Right renal pelvis (tissue), 4 donors: ENCODE measurements around the gene MAD2L1. TPM values are rescaled to one million over a fixed set of nuclear protein-coding genes. Genes with fewer than 3 reads are reported as not detected.

Experiments
- DNase-seq, 4 donors: peaks; one replicate each; pipeline ENCODE4 v3.0.0-alpha.2; 2013; ENCODE audit warnings: low read depth in 4 of 4, low spot score in 3 of 4, missing footprints in 1 of 4
- polyA plus RNA-seq, 4 donors: library from polyadenylated mRNA; unstranded; fragments of 120-200 nt; gene quantifications; one replicate each; pipeline ENCODE4 v1.2.1, GENCODE V29; 2013; ENCODE audit not compliant: insufficient read length in 4 of 4

MAD2L1 gene
- polyA plus RNA-seq, 4 donors: 51.2 to 59.3 (median 54.7) TPM

DNA sequence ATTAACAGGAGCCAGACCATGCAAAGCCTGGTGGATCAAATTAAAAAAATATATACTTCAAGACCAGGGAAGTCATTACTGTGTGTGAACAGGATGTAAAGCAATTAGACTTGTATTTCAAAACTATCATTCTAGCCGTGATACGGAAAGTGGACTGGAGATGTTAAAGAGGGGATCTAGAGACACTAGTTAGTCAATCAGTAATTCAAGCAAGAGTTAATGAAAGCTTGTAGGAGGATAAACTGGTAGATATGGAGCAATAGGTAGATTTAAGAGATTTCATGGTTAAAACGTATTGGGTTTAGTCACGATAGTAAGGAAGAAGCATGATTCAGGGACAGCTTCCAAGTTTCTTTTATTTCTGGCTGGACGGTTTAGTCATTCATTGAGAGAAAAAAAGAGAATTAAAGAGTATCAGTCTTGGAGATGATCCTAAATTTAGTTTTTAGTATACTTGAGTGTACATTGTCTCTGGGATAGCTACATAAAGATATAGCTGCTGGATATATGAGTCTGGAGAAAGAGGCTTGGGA, 3.9 kb downstream of the MAD2L1 start:
- no peak for DNase-seq

DNA sequence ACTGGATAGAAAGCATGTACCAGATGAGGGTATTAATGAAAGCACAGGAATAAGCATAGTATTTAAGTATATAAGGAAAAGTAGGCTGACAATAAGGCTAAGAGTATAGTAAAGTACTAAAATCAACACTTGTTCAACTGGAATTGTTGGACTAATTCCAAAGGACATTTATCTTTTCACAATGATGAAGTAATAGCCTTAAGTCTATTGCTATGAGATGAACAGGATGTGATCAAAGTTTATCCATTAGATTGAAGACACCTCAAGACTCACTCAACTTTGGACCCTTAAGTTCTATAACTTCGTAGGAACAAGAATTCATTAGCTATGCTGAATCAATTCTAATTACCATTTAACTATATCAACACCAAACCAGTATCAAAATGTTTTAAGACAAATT, 7.6 kb downstream of the MAD2L1 start:
- DNase-seq: no peak

DNA sequence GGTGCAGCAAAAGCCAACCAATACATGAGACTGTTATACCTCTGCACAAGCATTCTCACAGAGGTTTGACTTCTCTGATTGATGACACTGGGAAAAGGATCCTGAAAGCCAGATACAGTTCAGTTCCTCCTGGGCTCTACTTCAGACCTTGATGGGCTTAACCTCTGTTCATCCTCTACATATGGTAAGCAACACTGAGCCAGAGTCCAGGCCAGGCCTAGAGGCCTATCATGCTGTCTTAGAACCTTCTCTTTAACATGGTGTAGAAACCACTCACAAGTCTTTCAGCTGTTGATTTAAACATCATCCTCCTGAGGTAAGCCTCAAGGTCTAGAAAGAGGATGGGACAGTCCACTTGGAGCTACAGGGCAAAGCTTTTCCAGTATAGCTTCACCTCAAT, 9.2 kb downstream of the MAD2L1 start:
- no peak for DNase-seq

DNA sequence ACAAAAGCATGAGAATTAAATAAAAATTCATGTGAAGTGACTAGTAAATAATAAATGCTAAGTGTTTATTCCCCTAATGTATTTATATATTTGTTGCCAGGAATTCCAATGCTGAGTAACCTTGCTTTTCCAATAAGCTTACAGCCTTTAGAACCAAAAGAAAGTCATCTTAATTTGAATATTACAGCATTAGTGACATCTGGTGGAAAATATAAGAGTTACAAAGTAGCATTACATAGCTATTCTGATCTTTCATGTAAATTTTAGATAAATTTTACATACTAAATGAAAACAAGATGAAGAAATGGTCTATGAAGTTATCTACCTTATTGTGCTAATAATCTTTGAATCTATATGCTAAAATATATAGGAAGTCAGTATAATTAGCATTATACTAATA, 10.4 kb downstream of the MAD2L1 start:
- no peak for DNase-seq

DNA sequence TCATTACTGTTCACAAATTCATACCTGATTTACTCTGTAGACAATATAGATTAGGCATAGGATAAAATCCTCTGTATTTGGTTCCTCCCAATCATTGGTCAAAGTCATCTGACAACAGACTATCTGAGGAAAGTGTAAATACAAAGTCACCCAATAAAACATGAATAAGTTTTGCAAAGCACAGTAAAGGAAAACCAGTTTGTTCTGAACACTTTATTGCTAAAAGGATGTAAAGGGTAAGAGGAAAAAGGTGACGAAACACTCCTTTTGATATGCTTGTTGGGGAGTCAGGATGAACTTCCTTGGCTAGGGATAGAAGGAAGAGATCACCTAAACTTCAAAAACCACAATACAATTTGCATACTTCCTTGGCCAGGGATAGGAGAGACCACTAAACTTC, 10.9 kb downstream of the MAD2L1 start:
- DNase-seq: no peak

DNA sequence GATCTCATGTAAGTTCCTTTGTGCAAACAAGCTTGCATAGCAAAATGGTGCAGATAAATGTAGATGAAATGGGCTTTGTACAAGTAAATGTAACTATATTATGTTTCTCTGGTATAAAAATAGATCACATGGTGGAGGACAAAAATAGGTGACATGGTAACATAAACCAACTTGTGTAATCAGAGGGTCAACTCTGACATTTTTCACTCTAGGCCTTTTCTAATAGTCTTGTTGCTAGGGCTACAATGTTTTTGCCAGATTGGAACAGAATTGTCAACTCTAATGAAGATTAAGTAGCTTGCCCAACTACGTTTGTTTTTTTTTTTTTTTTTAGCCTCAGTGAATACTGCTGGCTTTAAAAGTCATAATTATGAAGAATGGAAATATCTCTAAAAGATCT, 11.5 kb downstream of the MAD2L1 start:
- DNase-seq: no peak

DNA sequence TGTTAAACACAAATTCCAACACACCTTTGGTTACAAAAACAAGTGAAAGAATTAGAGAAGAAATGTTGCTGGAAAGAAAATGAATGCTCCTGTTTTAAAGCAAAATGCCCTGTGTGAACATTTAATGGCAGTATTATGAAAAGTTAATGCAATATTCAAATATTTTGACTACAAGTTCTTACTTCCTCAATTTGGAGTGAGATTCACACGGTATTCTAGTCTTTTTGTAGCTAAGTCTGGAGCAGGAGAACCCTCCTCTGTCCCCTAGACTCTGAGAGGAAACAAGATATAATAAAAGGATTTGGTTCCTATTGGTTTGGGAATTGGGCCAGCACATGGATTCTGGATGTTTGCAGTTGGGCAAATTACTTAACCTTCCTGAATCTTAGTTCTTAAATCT, 12.7 kb downstream of the MAD2L1 start:
- no peak for DNase-seq

DNA sequence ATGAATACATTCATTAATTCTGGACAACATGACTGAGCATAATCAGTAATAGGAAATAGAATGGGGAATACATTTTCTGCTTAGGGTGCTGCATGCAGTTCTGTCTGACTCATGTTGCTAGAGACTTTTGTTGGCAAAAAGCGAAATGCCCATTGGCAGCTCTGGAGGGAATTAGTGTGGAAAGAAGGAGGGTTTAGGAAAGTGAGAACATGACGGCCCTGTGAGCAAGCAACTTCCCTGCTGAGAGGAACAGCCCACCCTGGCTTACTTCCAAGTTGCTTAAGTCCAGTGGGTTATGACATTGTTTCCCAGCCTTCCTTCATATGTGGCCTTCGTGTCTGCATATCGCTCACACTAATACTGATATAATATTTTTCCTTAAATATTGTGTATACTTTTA, 13.8 kb downstream of the MAD2L1 start:
- no peak for DNase-seq

DNA sequence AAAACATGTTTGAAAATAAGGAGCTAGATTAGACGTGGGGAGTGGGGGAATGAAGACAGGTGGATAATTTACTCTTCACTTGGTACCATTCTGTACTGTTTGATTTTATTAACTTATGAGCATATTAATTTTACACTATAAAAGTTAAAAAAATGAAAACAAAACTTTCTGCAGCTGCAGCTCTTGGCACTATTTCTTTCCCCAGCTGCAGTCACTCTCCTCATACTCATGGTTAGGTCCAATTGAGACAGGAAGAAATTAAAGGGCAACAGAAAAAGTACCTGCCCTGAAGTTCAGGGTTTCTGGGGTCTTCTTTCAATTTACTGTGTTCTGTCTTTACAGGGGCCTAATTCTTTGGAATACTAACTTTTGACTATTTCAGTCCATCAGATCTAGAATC, 15.4 kb downstream of the MAD2L1 start:
- DNase-seq: no peak

DNA sequence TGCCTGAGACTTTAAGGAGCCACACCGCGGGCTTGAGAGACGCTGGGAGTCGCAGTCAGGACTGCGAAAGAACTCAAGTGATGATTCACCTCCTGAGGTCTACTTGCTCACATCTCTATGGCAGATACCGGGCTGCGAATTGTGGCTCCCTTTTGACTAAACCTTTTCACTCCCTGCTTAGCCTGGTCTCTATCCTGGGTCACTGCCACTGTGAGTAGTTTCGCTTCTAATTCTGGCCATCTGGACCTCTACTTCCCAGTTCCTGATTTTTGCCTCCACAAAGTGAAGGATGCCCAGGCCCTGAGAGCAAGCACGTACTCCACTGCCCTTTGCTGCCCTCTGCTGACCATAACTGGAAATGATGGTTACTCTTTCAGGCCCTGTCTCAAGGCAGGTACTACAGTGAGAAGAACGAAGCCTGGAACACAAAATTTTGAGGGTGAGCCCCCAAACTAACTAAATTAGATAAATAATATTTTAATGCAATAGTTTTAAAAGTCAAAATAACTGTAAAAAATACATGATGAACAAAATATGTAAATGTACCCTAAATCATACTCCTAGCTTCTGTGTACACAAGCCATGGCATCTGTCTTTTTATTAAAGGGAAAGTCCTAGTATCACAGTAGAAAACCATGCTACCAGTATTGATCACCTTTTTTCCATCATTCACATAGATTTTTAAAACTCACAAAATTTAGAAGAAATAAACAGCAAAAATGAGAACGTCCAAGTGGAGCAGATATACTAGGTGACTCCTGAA, 16.7 kb downstream of the MAD2L1 start:
- DNase-seq: peak; percentile 69 to 81 (median 76)

DNA sequence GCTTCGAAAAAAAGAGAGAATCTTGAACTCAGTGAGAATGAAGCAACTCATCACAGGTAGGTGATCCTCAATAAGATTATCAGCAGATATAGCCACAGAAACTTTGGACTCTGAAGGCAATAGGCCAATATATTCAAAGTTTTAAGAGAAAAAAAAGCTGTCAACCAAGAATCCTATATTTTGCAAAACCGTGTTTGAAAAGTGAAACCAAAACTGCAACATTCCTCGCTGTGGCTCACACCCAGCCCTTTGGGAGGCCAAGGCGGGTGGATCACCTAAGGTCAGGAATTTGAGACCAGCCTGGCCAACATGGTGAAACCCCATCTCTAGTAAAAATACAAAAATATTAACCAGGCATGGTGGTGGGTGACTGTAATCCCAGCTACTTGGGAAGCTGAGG, 22.8 kb downstream of the MAD2L1 start:
- DNase-seq: no peak

DNA sequence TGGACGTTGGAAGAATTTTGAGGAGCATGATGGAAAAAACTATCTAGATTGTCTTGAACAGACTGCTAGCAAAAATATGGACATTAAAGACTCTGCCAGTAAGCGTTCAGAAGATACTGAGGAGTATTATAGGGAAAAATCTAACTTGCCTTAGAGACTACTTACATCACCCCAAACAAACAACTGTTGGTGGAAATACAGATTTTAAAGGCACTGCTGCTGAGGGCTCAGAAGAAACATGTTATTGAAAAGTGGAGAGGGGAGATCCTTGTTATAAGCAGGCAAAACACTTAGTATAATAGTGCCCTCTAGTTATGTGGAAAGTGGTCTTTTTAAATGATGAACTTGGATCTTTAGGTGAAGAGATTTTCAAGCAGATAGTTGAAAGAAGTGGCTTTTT, 29.2 kb downstream of the MAD2L1 start:
- no peak for DNase-seq

DNA sequence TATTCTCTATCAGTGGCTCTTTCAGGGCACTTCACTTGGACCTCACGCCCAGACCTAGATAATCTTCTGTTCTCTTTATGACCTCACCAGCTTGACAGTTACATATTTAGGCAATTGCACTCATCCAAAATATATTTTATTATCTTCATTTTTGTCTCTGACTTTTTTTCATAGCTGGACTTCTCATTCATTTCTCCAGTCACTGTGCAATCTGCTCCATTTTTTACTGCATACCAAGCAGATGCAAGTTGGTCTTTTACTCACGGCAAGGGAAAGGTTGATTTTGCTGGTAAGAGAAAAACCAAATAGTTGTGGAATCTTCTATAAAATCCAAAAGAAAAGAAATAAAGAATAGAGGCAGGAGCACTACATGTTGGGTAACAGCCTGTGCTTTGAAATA, 31.7 kb downstream of the MAD2L1 start:
- DNase-seq: no peak

DNA sequence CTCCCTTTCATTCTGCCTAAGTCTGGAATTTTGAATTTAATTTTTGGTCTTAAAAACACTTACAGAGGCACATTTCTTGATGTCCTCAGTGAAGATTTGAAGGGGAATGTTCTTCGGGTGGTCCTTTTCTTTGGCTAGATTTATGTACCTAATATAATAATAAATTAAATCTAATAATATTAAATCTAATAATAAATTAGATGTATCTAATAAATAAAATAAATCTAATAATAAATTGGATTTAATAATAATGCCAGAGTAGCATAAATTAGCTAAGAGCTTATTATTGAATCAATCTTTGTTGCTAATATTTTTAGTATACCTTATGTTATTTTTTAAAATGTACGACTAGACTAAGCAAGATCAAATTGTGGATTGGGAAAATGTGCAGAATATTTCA, 39.8 kb downstream of the MAD2L1 start:
- DNase-seq: no peak

DNA sequence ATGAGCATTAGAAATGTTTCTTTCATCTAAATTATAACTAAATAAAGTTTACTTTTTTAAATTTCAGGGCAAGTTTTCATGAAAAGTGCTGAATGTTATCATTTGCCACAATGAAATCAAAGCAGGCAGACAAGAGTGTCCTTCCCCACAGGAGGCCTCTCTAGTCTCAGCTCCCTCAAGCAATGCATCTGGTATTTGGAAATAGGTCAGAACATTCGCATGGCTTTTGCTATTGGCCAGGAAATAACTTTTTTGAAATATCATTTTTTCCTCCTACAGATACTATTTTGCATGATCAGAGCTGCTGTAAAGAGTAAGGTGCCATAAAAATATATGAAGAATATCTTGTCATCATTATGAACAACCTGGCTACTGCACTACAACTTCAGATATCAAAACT, 41.1 kb downstream of the MAD2L1 start:
- no peak for DNase-seq

DNA sequence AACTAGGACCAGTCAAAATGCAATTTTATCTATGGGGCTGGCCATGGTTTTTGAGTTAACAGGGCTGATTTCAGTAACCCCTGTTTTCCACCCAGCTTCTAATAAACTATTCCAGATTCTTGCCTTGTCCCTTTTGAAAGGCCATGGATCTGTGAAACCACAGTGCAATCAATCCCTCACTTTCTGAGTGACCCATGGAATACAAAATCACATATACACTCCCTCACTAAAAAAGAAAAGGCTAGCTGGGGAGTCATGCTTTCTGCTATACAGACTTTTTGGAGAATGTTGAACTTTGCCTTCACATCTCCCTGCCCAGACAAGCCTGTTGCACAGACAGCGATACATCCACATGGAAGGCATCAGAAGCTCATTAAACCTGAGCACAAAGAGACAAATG, 47.9 kb downstream of the MAD2L1 start:
- no peak for DNase-seq

DNA sequence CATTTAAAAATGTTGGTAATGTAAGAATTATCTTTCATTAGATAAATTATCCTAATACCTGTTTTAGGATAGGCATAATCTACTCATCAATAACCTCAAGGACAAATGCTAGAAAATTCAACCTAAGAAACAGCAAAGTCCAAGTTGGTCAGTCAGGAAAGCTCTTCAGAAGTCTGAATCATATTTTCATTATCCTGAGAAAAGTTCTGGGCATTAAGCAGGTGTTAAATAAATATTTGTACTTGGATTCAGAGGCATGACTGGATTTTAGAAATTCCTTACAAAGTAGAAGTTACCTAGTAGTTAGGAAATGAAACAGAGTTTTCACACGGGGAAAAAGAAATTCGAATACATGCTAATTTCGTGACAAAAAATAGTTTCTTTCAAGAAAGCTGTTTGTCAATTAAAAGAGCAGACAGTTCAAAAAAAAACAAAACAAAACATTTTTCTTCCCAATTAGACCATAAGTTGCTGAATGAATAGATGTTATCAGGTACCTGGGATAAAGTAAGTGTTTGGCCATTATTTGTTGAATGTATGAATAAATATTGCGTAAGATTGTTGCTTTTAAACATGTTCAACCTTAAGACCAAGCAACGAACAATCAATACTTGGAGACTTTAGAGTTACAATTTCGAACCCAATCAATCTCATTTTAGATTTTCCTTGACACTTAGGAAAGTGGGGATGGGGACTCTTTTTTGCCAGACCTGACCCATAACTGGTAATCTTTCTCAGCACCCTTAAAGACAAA, 48.5 kb downstream of the MAD2L1 start:
- DNase-seq: no peak

DNA sequence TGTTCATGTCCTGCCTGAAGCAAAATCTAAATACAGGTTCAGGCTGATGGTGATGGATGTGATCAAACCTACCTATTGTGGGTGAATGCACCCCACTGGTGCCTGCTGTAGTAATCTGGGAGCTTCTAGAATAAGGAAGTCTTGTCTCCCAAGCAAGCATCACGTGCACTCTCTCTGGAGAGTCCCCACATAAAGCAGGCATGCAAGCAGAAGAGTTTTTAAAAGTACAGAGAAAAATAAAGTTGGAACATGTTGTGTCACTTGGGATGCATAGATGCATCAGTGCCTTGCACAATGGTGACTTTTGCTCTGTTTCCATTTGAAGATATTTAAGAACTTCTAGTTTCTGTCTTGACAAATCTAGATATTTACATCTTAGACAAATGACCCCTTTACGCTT, 54.9 kb downstream of the MAD2L1 start:
- DNase-seq: no peak

DNA sequence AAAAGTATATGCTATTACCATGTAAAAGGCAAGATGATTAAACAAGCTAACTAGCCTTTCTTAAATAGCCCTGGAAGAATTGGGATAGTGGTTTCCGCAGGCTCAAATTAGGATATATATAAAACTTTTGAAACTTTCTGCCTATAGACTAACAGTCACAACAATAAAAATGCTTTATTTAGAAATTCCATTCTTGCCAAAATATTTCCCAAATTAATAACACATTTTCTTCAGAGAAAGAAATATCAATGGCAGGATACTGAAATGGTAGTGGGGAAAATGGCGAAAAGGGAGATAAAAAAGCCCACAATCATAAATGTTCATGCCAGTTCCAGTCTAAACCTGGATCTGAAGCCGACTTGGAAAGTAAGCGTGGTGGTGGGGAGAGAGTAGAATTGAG, 56.0 kb downstream of the MAD2L1 start:
- no peak for DNase-seq

DNA sequence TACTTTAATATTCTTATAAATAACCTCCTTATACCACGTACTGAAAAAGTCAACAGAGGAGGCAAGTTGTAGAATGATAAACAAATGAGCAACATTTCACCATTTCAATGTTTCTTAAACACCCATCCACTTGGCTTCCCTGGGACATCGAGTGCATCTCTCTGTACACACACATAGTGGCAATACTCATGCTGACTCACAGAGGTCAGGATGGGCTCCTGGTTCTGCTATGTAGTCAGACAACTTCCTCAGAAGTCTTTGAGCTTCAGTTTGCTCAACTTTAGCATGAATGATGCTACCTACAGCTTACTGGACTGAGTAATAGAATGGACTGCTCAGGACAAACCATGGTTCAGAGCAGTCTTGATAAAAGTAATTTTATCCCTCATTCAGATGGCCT, 56.9 kb downstream of the MAD2L1 start:
- DNase-seq: no peak

DNA sequence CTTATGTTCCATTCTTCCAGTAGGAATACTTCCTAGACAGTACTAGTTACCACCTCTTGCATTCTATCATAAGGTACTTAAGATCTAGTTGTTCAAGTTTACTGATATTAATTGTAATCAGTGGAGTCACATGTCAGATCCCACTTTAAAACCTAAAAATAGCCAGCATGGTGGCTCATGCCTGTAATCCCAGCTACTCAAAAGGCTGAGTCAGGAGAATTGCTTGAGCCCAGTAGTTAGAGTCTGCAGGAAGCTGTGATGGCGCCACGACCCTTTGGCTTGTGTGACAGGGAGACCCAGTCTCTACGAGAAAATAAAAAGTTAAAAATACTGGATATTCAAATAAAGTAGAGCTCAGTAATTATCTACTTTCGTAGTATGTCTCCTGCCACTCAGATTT, 57.7 kb downstream of the MAD2L1 start:
- no peak for DNase-seq

DNA sequence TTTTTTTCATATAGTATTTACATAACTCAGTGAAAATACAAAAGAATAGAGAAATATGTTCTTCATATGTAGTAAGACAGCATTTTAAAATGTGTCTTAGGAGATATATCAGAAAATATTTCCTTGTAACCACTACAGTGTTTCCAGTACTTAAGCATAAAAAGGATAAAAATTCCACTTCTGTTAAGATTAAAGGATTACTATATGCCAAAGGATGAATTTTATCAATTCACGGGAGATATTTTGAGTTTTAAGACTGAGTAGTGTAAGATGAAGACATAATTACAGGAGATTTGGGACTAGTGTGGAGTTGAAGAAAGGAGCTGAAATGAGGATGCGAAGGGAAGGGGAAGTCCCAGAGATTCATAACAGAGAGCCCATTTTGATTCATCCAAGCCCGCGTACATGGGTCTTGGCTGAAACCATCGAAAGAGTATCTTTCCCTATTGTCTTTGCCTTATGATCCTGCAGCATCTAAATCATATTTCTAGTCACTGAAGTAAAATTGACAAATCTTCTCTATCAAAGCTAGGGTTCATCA, 58.7 kb downstream of the MAD2L1 start:
- no peak for DNase-seq
